Measurements from ENCODE around the gene MTIF3. TPM values are rescaled to one million over a fixed set of nuclear protein-coding genes. Genes with fewer than 3 reads are reported as not detected.

MTIF3 gene
- total and polyA plus RNA-seq, 10 donors = 38.1 to 95.2 (median 60.0) TPM

GRCh38 chr13:27455331-27455855 is 5.0 kb upstream of the MTIF3 start:
- Histone ChIP-seq H3K4me3 (peak overlapping the region; percentile 22 to 64 (median 28)), H3K36me3 (no peaks in the 10 kb centered on the region), H3K9me3 (no peaks in the 10 kb centered on the region), H3K4me1 (peaks cover 4 to 38% (median 24%) of the 10 kb centered on the region in 6 donors), H3K27ac (peak overlapping the region; percentile 49 to 82 (median 72)), H3K27me3 (replicated peaks in 1 of 7) (no peaks in the 10 kb centered on the region)
- 2 to 8% (median 4%) methylated on average over 5 of the region's 5 CpGs for WGBS, 5 donors
- intact Hi-C loops (cut with DNase I; ENCODE audit: low total_unique reads) = loop anchor here (10.0 kb wide), 1 partner anchor 169 kb away; the partner anchor contains the start of genes LNX2 and POLR1D
- TF ChIP-seq, protein P1, sequence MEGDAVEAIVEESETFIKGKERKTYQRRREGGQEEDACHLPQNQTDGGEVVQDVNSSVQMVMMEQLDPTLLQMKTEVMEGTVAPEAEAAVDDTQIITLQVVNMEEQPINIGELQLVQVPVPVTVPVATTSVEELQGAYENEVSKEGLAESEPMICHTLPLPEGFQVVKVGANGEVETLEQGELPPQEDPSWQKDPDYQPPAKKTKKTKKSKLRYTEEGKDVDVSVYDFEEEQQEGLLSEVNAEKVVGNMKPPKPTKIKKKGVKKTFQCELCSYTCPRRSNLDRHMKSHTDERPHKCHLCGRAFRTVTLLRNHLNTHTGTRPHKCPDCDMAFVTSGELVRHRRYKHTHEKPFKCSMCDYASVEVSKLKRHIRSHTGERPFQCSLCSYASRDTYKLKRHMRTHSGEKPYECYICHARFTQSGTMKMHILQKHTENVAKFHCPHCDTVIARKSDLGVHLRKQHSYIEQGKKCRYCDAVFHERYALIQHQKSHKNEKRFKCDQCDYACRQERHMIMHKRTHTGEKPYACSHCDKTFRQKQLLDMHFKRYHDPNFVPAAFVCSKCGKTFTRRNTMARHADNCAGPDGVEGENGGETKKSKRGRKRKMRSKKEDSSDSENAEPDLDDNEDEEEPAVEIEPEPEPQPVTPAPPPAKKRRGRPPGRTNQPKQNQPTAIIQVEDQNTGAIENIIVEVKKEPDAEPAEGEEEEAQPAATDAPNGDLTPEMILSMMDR (IDR thresholded peaks at IDR 0.05 in 8 of 11, conservative IDR thresholded peaks at IDR 0.05 in 3 of 11) = no peak
- TF ChIP-seq POLR2A (IDR thresholded peaks at IDR 0.05) (no peak), POLR2AphosphoS5 (IDR thresholded peaks at IDR 0.05) (no peak)
- DNase-seq = no peak

GRCh38 chr13:27450921-27451471 is 632 bp upstream of the MTIF3 start:
- Histone ChIP-seq H3K27ac (peak overlapping the region; percentile 96 to 100 (median 99)), H3K4me3 (peak overlapping the region; percentile 63 to 86 (median 72)), H3K36me3 (no peaks in the 10 kb centered on the region), H3K4me1 (peaks cover 29 to 72% (median 57%) of the 10 kb centered on the region in 6 donors), H3K9me3 (no peaks in the 10 kb centered on the region), H3K27me3 (replicated peaks in 1 of 7) (no peaks in the 10 kb centered on the region)
- intact Hi-C loops (cut with DNase I; ENCODE audit: low total_unique reads) = loop anchor here (10.0 kb wide), 1 partner anchor 174 kb away; the partner anchor contains the start of genes LNX2 and POLR1D
- TF ChIP-seq, protein P1 (IDR thresholded peaks at IDR 0.05 in 8 of 11, conservative IDR thresholded peaks at IDR 0.05 in 3 of 11) = no peak
- TF ChIP-seq POLR2AphosphoS5 (IDR thresholded peaks at IDR 0.05) (no peak), POLR2A (IDR thresholded peaks at IDR 0.05) (no peak)
- 0 to 1% (median 0%) methylated on average over 33 to 34 of the region's 34 CpGs for WGBS, 5 donors
- peak; percentile 92 for DNase-seq

GRCh38 chr13:27449081-27449603 is 1.2 kb downstream of the MTIF3 start:
- H3K27ac ChIP-seq = peak overlapping the region; percentile 96 to 100 (median 99)
- peaks cover 0 to 11% (median 0%) of the 10 kb centered on the region in 6 donors for H3K36me3 ChIP-seq
- H3K4me3 ChIP-seq = peak overlapping the region; percentile 63 to 86 (median 72)
- no peak for DNase-seq
- no peaks in the 10 kb centered on the region for H3K27me3 ChIP-seq (replicated peaks in 1 of 7)
- intact Hi-C loops (cut with DNase I; ENCODE audit: low total_unique reads) = no loop called here
- WGBS, 5 donors = 48 to 68% (median 59%) methylated on average over 15 of the region's 15 CpGs
- TF ChIP-seq, protein P1 (IDR thresholded peaks at IDR 0.05 in 8 of 11, conservative IDR thresholded peaks at IDR 0.05 in 3 of 11) = no peak
- peaks cover 25 to 74% (median 51%) of the 10 kb centered on the region in 6 donors for H3K4me1 ChIP-seq
- no peaks in the 10 kb centered on the region for H3K9me3 ChIP-seq

DNA sequence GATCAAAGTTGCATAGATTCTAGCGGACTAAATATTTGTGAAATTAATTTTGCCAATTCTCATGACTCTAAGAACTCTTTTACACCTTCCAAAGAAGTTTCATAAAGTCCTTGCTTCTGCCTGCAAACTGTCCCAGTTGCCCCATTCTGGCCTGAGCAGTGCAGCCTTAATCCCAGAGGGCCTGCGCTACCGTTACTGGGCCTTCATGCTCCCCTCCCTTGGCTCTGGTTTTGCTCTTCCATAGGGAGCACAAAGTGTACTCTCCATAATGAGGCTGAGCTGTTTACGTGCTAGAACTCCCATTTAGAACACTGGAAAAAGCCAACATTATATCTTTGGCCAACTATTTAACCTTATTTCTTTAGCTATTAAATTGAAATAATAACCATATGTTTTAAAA is 2.1 kb downstream of the MTIF3 start:
- Histone ChIP-seq H3K27me3 (replicated peaks in 1 of 7) (no peaks in the 10 kb centered on the region), H3K4me3 (peak overlapping the region in 1 of 8 donors; percentile 86), H3K4me1 (peaks cover 25 to 72% (median 51%) of the 10 kb centered on the region in 6 donors), H3K27ac (peak overlapping the region; percentile 43 to 100 (median 98)), H3K9me3 (no peaks in the 10 kb centered on the region), H3K36me3 (peaks cover 0 to 14% (median 0%) of the 10 kb centered on the region in 6 donors)
- intact Hi-C loops (cut with DNase I; ENCODE audit: low total_unique reads) = no loop called here
- whole genome bisulfite sequencing, 5 donors = 80 to 89% (median 87%) methylated on average over 4 of the region's 4 CpGs
- TF ChIP-seq, protein P1 (IDR thresholded peaks at IDR 0.05 in 8 of 11, conservative IDR thresholded peaks at IDR 0.05 in 3 of 11) = no peak
- TF ChIP-seq POLR2A (IDR thresholded peaks at IDR 0.05) (no peak), POLR2AphosphoS5 (IDR thresholded peaks at IDR 0.05) (no peak)
- DNase-seq = no peak
